HTERT RPE-1 (cell line): ENCODE measurements around the gene MYL10.
"Not testable (repeated sequence)": the region's sequence is repeated elsewhere in the genome, so short reads cannot be mapped to it uniquely, and the experiment has no call there.

Source experiments
- in situ Hi-C: fragments of 300-500 bp; cut with MboI; formaldehyde crosslinking; loops from 4 replicates; pipeline ENCODE4 v1.14.3; 2020; ENCODE audit warnings: low sequenced_read_pairs

The MYL10 gene

DNA sequence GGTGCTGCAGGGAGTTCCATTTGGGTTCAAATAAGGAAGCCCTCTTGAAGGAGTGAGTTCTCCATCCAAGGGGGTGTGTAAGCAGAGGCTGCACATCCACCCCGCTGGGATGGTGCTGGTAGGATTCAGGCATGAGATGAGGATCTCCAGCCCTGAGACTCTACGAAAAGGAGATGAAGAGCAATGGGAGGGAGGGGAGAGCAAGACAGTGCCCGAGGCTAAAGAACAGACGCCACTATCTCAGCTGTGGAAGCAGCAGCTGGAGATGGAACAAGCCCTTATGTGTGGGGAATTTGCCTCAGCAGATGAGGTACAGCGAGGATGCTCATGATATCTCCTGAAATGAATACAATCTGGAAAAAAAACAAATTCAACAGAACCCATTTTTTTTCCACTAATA is 28.1 kb upstream of the MYL10 start:
- in situ Hi-C loops: no loop called here

DNA sequence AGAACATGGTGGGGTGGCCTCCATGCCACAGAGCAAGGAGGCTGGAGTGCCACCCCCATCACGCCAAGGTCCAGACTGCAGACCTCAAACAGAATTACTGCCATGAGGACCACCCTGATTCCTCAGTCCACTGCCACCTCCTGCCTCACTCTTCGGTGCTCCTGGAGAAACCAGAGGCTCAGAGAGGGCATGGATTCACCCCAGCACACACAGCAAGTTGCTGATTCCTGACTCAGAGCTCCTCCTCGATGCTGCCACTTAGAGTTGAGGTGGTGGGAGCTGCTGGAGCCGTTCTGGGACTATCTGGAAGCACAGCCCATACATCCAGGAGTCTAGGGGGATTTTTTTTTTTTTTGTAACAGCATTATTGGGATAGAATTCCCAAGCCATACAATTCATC is 22.0 kb upstream of the MYL10 start:
- in situ Hi-C loops: no loop called here

DNA sequence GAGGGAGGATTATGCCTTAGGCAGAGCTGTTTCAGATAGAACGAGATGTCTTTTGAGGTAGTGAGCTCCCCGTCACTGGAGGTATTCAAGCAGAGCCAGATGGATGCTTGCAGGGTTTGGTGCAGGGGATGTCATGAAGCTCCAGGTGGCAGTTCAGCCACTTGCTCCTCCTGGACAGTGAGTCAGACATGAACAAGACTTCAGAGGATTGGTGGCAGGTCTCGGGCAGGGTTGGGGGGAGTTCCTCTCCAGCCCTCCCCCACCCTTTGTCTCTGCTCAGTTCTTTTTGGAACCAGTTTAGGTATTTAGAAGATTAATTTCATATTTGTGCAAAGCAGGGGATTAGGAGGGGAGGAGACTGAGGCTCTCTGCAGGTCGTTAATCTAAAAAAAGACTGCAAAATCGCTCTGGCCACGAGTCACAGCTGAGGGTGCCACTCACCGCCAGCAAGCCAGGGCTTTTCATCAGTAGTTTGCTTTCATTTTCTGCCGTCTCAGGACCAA is 21.5 kb upstream of the MYL10 start:
- in situ Hi-C loops: no loop called here

DNA sequence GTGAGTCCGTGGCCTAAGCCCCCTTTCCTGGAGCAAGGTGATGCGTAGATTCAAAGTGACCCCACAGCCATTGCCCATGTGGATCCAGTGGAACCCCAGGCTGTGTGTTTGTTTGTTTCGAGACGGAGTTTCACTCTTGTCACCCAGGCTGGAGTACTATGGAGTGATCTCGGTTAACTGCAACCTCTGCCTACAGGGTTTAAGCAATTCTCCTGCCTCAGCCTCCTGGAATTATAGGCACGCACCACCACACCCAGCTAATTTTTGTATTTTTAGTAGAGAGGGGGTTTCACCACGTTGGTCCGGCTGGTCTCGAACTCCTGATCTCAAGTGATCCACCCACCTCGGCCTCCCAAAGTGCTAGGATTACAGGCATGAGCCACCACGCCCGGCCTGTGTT is 18.8 kb upstream of the MYL10 start:
- in situ Hi-C loops: not testable (repeated sequence)

- in situ Hi-C loops: no loop called here
Observed at GRCh38 chr7:101645951-101646350, 16.9 kb upstream of the MYL10 start.

DNA sequence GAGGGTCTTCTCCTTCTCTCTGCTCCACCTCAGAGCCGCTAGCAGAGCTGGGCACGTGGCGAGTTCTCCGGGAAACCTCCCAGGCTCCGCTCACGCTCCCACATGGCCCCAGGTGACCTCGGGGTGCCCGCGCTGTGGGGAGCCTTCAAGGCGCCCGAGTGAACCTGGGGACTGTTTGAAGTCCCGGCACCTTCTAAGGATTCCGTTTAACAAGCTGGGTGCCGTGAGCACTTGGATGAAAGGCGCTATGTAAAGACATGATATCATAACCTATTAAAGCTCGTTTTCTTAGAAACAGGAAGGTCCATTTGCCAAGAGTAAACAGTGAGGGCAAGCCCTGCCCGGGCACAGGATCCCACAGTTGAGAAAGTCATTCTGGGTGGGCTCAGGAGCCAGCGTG is 15.8 kb upstream of the MYL10 start:
- in situ Hi-C loops: no loop called here

DNA sequence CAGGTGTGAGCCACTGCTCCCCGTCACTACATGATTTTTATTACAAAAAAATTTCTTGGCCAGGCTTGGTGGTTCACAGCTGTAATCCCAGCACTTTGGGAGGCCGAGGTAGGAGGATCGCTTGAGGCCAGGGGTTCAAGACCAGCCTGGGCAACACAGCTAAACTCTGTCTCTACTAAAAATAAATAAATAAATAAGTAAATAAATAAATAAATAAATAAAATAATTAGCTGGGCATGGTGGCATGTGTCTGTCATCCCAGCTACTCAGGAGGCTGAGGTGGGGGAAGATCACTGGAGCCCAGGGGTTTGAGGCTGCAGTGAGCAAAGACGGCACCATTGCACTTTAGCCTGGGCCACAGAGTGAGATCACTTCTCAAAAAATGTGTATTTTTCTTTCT is 10.0 kb upstream of the MYL10 start:
- in situ Hi-C loops: not testable (repeated sequence)

GRCh38 chr7:101636822-101637623 is 7.9 kb upstream of the MYL10 start:
- in situ Hi-C loops: no loop called here

DNA sequence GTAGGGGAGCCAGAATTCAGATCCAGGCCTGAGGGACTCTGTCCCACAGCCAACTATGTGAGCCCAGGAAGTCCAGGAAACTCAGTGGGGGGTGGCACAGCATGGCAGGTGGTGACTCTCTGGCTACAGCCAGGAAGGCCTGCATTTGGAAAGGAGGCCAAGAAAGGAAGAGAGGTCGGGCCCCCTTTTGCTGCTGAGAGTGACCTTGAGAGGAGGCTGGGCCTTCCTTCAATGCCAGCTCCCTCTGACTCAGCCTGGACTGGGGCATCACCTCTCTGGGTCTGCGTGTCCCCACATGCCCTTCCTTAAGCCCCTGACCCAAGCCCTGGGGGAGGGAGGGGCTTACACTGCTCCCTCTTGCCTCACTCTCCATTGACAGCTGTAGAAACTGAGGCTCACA is 6.4 kb upstream of the MYL10 start:
- in situ Hi-C loops: no loop called here

- in situ Hi-C loops: no loop called here
Observed at GRCh38 chr7:101634196-101634717, 5.2 kb upstream of the MYL10 start.

DNA sequence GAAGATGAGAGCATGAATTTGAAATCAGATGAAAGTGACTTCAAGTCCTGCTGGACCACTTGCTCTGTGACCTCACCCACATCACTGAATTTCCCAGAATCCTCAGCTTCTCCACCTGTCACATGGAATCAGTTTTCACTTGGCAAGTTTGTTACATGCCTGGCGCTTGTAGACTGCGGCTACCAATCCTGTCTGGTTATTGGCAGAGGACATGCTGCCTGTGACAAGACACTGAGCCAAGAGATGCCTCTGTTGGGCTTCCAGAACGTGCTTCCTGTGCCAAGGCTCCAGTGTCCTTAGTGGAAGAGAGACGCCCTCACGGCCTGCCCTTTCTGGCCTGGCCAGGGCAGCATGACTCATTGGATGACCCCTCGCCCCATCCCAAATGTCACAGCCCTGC is 4.4 kb upstream of the MYL10 start:
- in situ Hi-C loops: no loop called here

DNA sequence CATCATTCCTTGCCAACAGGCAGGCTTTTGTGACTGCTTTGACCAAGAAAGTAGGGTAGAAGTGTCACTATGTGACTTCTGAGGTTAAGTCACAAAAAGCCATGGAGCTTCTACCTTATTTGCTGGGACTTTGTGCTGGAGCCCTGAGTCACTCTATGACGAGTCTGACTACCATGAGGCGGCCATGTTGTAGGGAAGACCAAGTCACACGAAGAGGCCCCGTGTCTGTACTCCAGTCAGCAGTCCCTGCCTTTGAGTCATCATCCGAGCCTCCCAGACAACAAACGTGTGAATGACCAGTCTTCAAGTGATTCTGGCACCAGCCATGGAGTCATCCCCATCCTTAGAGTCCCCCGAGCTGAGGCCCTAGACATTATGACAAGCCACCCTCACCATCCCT is 3.5 kb upstream of the MYL10 start:
- in situ Hi-C loops: no loop called here

DNA sequence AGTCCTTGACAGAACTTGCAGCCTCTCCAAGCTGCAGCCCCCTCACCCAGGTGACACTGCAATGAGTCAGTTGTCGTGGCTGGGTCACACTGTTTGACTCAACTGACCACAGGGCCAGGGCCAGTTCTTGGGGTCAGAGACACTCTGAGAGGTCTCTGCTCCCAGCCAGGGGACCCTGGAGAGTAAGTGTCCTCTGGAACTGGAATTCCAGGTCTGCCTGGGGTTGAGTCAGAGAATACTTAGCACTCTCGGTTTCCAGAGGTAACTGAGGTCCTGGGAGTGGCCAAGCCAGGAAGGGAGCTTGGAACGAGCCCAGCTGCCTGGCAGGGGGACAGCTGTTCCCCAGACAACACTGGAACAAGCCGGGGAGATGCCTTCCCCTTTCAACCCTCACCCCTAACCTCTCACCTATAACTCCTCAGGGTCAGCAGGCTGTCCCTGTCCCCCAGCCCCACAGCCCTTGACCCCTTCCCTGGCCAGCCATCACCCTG is 2.2 kb upstream of the MYL10 start:
- in situ Hi-C loops: no loop called here

GRCh38 chr7:101630591-101630990 is 1.5 kb upstream of the MYL10 start:
- in situ Hi-C loops: no loop called here

GRCh38 chr7:101628522-101628921 is 574 bp downstream of the MYL10 start:
- in situ Hi-C loops: no loop called here

DNA sequence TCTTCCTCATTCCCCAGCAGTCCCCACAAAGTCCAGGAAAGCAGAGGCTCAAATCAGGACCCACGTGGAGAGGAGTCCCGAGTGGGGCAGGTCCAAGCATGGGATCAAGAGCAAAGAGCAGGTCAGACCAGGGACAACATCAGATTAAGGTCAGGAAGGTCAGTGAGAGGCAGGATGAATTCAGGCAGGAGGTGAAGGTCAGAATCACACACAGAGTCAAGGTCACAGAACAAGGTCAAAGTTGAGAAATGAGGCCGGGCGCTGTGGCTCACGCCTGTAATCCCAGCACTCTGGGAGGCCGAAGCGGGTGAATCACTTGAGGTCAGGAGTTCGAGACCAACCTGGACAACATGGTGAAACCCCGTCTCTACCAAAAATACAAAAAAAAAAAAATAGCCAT is 2.3 kb downstream of the MYL10 start:
- in situ Hi-C loops: no loop called here

- in situ Hi-C loops: no loop called here
Observed at GRCh38 chr7:101626069-101626671, 2.9 kb downstream of the MYL10 start.

- in situ Hi-C loops: no loop called here
Observed at GRCh38 chr7:101625031-101625791, 3.9 kb downstream of the MYL10 start.

DNA sequence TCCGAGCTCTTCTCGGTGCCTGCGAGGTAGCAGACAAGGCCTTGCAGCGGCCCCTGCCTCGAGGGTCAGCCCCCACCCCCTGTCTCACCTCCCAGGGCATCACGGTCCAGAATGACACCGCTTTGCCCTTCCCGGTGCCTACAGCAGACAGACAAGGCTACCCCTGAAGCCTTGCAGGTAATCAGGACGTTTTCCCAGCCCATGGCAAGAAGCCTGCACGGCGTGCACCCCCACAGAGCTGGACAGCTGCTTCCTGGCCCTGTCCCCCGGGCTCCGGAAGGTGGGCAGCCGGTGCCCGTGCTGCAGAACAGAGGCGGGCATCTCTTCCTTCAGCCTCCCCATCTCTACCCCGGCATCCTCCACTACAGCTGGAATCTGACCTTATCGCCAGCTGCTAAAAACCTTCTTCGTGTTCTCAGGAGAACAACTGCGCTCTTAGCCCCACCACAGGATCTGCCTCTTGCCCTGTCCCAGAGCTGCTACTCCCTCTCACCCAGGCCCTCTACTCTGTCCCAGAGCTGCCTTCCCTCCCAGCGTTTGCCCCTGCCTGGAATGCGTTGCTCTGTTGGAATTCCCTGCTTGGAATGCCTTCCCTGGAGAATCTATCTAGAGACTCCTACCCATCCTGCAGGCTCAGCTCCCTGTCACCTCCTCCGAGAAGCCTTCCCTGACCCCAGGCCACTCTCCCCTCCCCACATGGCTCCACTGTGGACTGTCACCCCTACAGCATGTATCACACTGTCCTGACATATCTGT is 4.7 kb downstream of the MYL10 start:
- in situ Hi-C loops: no loop called here

GRCh38 chr7:101622609-101623173 is 6.4 kb downstream of the MYL10 start:
- in situ Hi-C loops: no loop called here
